Thoracic aorta (tissue), 2 donors: Measurements from ENCODE around the gene TMCO5A. TPM values are rescaled to one million over a fixed set of nuclear protein-coding genes. Genes with fewer than 3 reads are reported as not detected.

Source experiments
- ATAC-seq: fragments of 150-250 bp; one replicate; pipeline ENCODE4 v1.8.0; 2017; ENCODE audit warnings: low read depth; ENCODE audit not compliant: insufficient number of reproducible peaks, low FRiP score
- DNase-seq: peaks from one replicate; pipeline ENCODE4 v3.0.0-alpha.2; 2020; ENCODE audit warnings: low spot score
- H3K27ac ChIP-seq, 2 donors: fragments of 200-600 bp; sonication (generic); 1 replicate in 1 of 2; 2 replicates in 1 of 2; pipeline ENCODE4 v1.5.1; 2016; ENCODE audit warnings: mild to moderate bottlenecking in 2 of 2, moderate library complexity in 2 of 2
- H3K27me3 ChIP-seq: fragments of 200-600 bp; sonication (generic); replicated peaks from 2 replicates; pipeline ENCODE4 v1.6.0; 2016; ENCODE audit warnings: mild to moderate bottlenecking; ENCODE audit not compliant: insufficient read depth
- H3K36me3 ChIP-seq: fragments of 200-600 bp; sonication (generic); one replicate; pipeline ENCODE4 v1.5.1; 2016
- H3K4me1 ChIP-seq, 2 donors: fragments of 200-600 bp; sonication (generic); 1 replicate in 1 of 2; 2 replicates in 1 of 2; pipeline versions ENCODE4 v1.5.1 to v1.6.0; 2016; ENCODE audit warnings: low read depth in 2 of 2, mild to moderate bottlenecking in 1 of 2; ENCODE audit not compliant: control insufficient read depth in 1 of 2
- H3K4me3 ChIP-seq: fragments of 200-600 bp; sonication (generic); 2 replicates; pipeline ENCODE4 v1.5.1; 2016; ENCODE audit warnings: mild to moderate bottlenecking
- H3K9me3 ChIP-seq: fragments of 200-600 bp; sonication (generic); 2 replicates; pipeline ENCODE4 v1.5.1; 2016
- CTCF ChIP-seq: fragments of 200-600 bp; sonication (generic); IDR thresholded peaks from one replicate; pipeline ENCODE4 v1.5.1; 2019; ENCODE audit warnings: antibody characterized with exemption
- total RNA-seq, 2 donors: library from RNA; depleted of rRNA; stranded (reverse); fragments of >200 nt; gene quantifications; one replicate each; pipeline versions ENCODE4 v1.1.0 to v1.2.3, GENCODE V29; 2016

Gene TMCO5A
- total RNA-seq, 2 donors from 2014 or later, result not detected

GRCh38 chr15:37981775-37982174 lies 47.3 kb downstream of the TMCO5A start:
- DNase-seq, result no peak

GRCh38 chr15:37984368-37984767 lies 49.9 kb downstream of the TMCO5A start:
- Histone ChIP-seq H3K36me3 (no peaks in the 10 kb centered on the region), H3K9me3 (no peaks in the 10 kb centered on the region), H3K4me1 (peaks cover 0 to 21% of the 10 kb centered on the region in 2 donors), H3K27ac (no peak overlapping the region), H3K4me3 (no peak overlapping the region), H3K27me3 (peaks cover 3% of the 10 kb centered on the region)
- TF ChIP-seq CTCF, result no peak
- no peak for DNase-seq
- ATAC-seq, result no peak

More at GRCh38 chr15:37981775-37982174, 47.3 kb downstream of the TMCO5A start:
- Histone ChIP-seq H3K4me1 (peaks cover 0 to 25% of the 10 kb centered on the region in 2 donors), H3K9me3 (no peaks in the 10 kb centered on the region), H3K27me3 (peaks cover 3% of the 10 kb centered on the region), H3K27ac (no peak overlapping the region), H3K4me3 (no peak overlapping the region), H3K36me3 (no peaks in the 10 kb centered on the region)
- no peak for TF ChIP-seq CTCF
- no peak for ATAC-seq

- DNase-seq (no peak), ATAC-seq (peak; percentile 73)
- TF ChIP-seq CTCF, result peak; percentile 50
- Histone ChIP-seq H3K4me3 (peak overlapping the region; percentile 13), H3K27me3 (no peaks in the 10 kb centered on the region), H3K27ac (no peak overlapping the region), H3K4me1 (peaks cover 0 to 9% of the 10 kb centered on the region in 2 donors), H3K9me3 (no peaks in the 10 kb centered on the region), H3K36me3 (no peaks in the 10 kb centered on the region)
Measured at GRCh38 chr15:37995461-37996347, 61.3 kb downstream of the TMCO5A start.
